Fibroblast of skin of scalp (primary cell): Measurements from ENCODE around the gene NR3C1.

Experiments used
- DNase-seq: peaks from one replicate; pipeline ENCODE4 v3.0.0-alpha.2; 2013

NR3C1 gene

DNA sequence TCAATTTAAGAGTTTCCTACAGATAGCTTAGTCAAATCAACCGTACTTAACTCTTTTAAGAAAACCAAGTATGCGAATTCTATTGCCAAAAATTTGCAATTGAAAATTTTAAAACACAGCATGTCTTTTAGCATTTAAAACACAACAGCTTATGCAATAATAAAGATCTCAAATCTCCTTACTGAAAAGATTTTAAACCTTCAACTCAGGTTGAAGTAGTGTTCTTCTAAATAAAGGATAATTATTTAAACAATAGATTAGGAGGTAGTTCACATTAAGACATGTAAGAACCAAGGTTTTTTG, 5.5 kb downstream of the NR3C1 start:
- DNase-seq, result no peak

GRCh38 chr5:143397302-143398052, 6.0 kb downstream of the NR3C1 start:
- no peak for DNase-seq

GRCh38 chr5:143396353-143396940, 7.0 kb downstream of the NR3C1 start:
- no peak for DNase-seq

DNA sequence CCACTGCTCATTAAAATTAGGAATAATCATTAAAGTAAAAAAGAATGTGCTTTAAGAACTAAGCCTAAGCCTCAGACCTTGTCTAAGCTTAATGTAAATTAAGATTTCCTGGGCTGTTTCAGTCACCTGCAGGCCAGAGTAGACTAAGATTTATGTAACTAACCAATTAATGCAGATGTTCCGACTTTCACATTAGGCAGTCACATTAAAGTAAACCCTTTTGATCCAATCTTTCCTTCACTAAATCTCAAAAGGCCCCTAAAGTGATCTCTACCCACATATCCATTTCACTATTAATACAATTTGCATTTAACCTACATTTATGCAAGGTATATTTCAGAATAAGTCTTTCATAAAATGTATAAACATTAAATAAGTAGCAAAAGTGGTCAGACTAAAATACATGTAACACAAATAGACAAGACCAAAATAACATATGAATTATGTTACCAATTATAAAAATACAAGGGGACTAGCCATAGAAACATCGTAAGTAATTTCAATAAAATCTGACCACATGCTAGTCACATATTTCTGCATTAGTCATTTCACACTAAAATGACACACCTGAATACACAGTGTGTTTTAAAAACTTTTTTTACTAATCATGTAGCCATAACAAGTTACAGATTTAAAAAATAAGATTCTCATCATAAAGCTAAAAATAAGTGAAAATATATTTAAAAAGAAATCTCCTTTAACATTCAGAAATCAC, 7.7 kb downstream of the NR3C1 start:
- DNase-seq, result no peak

DNA sequence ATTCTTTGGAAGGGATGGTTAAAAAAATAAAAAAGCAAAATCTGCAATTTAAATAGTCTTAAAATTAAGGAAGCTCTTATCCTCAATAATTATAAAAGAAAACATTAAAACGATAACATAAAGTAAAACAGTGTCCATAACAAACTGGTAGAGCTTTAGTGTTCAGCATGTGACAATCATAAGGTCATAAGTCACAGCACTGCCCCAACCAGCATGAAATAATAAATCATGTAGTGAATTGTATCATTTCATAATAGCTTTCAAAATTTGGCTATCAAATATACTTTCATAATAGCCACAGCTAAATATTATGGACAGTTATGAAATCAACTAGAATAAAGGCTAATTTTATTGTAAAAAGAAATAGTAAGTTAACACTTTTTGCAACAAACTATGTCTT, 10.0 kb downstream of the NR3C1 start:
- DNase-seq, result no peak

DNA sequence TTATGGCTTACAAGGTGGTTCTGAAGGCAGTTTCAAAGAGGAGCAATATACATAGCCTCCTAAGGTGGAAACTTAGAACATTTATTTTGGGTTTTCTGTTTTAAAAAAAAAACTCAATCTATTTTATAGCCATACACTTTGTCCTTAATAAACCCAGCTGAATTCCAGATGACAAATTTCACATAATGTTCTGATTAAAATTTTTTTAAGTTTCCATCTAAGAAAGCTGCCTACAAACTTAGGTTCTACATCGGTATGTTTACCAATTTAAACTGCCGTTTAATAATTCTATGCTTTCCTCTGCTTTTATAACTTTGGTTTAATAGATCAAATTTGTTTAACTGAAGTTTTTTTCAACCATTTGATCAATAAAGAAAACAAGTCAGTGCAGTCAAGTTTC, 12.5 kb downstream of the NR3C1 start:
- DNase-seq, result peak; percentile 36

- DNase-seq, result no peak
These were observed 13.2 kb downstream of the NR3C1 start for GRCh38 chr5:143390258-143390657.

GRCh38 chr5:143386725-143387124, 16.8 kb downstream of the NR3C1 start:
- DNase-seq, result peak; percentile 72

- DNase-seq, result no peak
These were observed 18.4 kb downstream of the NR3C1 start for GRCh38 chr5:143384865-143385657.

DNA sequence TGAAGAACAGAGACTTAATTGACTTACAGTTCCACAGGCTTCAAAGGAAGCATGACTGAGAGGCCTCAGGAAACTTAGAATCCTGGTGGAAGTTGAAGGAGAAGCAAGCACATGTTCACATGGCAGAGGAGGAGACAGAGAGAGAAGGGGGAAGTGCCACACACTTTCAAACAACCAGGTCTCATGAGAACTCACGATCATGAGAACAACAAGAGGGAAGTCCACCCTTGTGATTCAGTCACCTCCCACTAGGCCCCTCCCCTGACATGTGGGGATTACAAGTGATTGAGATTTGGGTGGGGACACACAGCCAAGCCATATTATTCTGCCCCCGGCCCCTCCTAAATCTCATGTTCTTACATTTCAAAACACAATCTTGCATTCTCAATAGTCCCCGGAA, 19.5 kb downstream of the NR3C1 start:
- no peak for DNase-seq

GRCh38 chr5:143379606-143380005, 23.9 kb downstream of the NR3C1 start:
- DNase-seq, result no peak

DNA sequence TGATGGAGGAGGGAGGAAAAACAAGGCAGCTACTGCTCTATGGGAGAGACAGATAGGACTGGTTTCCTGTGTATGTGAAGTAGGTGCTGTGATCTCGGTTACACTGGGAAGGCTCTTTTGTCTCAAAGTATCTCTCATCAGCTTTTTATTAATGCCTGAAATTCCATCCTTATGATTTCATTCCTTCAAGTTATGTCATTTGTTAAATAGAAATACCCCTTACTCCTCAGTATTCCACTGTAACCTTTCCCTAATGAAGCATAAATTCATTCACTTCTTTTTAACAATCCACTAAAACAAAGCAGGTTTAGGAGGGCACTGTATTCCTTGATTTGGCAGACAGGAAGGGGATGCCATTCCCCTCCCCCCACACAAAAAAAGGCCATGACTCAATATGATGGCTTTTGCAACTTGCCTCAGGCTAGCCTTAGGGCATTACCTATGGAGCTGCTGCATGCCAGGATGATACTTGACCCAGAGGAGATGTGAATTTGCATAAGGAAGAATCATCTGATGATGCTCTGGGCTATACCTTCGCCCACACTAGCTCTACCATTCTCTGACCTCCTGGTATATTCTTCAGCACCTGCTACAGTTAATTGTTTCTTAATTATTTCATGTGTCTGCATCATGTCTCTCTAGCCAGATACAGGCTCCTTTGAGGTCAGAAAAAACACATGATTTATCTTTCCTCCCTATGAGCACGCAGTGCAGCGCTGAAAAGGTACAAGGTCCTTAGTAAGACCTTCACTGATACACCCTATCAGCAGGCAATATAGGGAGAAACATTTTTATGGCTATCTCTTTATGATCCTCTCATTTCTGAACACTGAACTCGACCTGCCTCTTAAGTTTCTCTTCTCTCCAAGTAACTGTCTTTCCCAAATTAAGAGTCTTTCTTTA, 26.3 kb downstream of the NR3C1 start:
- peak; percentile 69 for DNase-seq

GRCh38 chr5:143376195-143376779, 27.2 kb downstream of the NR3C1 start:
- no peak for DNase-seq

DNA sequence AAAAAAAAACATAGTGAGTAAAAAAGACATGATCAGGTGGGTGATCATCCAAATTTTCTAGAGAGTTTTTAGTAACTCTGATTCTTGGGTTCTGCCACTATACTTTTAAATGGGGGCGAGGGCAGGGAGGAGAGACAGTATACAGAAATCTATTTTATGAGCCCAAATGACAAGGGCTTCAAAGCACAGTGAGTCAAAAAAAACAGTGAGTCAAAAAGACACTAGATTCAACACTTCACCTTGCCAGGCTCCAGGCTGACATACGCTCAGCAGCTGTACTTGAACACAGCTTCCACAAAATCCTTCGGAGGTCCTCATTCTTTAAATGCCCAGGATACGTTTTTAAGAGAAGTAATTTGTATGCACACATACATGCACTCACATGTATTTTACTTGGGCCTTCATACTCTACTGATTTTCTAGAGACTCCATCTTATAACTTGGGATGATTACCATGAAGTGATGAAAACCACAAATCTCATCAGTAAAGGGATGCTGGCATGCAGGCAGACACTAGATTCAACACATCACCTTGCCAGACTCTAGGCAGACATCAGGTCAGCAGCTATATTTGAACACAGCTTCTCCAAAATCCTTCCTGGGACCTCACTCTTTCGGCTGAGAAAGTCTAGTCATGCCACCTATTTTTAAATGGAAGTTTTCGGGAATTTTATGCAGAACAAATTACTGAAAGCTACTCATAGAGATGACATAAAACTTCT, 28.8 kb downstream of the NR3C1 start:
- DNase-seq, result no peak

DNA sequence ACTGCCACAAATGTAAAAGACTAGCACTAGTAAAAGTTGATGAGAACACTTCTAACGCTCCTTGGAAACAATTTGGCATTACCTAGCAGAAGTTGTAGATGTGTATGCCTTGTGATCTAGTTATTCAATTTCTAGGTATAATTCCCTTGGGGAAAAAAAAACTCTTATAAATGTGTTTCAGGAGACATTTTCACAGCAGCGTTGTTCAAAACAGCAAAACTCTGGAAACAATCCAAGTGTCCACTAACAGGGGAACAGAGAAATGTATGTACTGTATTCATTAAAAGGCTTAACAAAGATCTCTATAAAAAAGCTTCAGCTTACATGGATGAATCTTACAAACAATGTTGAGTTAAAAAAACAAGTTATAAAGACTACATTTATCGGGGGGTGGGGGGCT, 30.4 kb downstream of the NR3C1 start:
- no peak for DNase-seq

- no peak for DNase-seq
These were observed 31.2 kb downstream of the NR3C1 start for GRCh38 chr5:143372187-143372829.

DNA sequence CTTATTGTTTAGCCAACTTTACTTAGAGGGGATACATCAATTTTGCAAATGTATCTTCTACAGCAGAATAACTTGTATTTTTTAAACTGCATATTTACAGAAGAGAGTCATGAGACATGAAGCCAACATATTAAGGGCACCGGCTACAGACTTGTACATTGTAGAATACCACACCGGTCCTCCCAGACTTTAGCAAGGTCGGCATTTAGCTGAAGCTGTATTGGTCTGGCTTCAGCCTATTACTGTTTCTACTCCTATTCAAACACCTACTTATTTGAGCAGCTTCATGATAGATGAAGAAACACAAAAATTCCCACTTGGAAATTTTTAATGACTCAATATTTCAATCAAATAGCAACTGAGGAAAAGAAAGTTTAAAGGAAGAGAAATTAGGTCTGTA, 33.0 kb downstream of the NR3C1 start:
- no peak for DNase-seq

DNA sequence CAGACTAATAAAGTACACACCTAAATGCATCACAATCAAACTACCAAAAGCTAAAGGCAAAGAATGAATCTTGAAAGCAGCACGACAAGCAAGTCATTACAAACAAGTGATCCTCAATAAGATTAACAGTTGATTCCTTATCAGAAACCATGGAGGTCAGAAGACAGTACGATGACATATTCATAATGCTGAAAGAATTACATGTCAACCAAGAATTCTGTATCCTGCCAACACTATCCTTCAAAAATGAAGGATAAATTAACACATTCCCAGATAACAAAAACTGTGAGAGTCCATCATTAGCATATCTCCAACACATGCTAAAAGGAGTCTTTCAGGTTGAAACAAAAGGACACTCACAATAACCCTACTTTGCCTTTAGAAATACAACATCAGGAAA, 39.4 kb downstream of the NR3C1 start:
- no peak for DNase-seq

GRCh38 chr5:143362664-143363227, 40.7 kb downstream of the NR3C1 start:
- DNase-seq, result no peak

- DNase-seq, result no peak
These were observed 42.0 kb downstream of the NR3C1 start for GRCh38 chr5:143361438-143361837.
